HAP-1 (cell line): ENCODE data around the gene ZNF768.

ENCODE experiments used
- DNase-seq, 2 experiments: peaks; one replicate each; pipeline ENCODE4 v3.0.0-alpha.2; 2016 to 2020; ENCODE audit warnings: low spot score in 2 of 2
- H3K27me3 ChIP-seq: fragments of 250-450 bp; sonication (Bioruptor Pico); 2 replicates; pipeline ENCODE4 v1.5.1; 2020; ENCODE audit warnings: low read depth, mild to moderate bottlenecking, moderate library complexity
- H3K36me3 ChIP-seq: fragments of 250-450 bp; sonication (Bioruptor Pico); replicated peaks from 2 replicates; pipeline ENCODE4 v1.5.1; 2020; ENCODE audit warnings: mild to moderate bottlenecking
- H3K4me1 ChIP-seq: fragments of 250-450 bp; sonication (Bioruptor Pico); 2 replicates; pipeline ENCODE4 v1.5.1; 2020; ENCODE audit warnings: mild to moderate bottlenecking
- H3K4me3 ChIP-seq: fragments of 250-450 bp; sonication (Bioruptor Pico); 2 replicates; pipeline ENCODE4 v1.5.1; 2020; ENCODE audit warnings: mild to moderate bottlenecking, moderate library complexity
- H3K9me3 ChIP-seq: fragments of 250-450 bp; sonication (Bioruptor Pico); 2 replicates; pipeline ENCODE4 v1.5.1; 2020; ENCODE audit warnings: mild to moderate bottlenecking, moderate library complexity
- in situ Hi-C: fragments of 300-500 bp; cut with MboI; formaldehyde crosslinking; loops from 3 replicates; pipeline ENCODE4 v1.14.3; 2020; ENCODE audit warnings: low sequenced_read_pairs, inconsistent platforms, mixed read lengths

The ZNF768 gene

DNA sequence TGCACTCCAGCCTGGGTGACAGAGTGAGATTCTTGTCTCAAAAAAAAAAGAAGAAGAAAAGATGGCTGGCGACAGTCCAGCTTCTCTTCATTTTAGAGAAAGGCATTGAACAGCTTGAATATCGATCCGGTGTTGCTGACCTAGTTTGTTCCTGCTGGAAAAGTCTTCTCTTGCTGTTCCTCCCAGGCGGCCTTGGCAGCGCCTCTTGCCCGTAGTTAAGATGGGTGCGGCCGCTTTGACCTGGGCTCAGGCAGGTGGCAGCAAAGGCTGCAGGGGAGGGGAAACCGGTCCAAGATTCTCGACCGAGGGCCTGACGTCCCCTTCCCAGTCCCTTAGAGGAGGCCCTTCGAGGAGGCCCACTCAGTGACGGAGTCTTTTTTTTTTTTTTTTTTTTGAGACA, 35.7 kb upstream of the ZNF768 start:
- H3K36me3 ChIP-seq = no peaks in the 10 kb centered on the region
- H3K4me1 ChIP-seq = peaks cover 9% of the 10 kb centered on the region; the same call in 1 of the 2 replicates
- no peaks in the 10 kb centered on the region for H3K9me3 ChIP-seq
- no peaks in the 10 kb centered on the region for H3K27me3 ChIP-seq
- in situ Hi-C loops = no loop called here
- DNase-seq = no peak
- H3K4me3 ChIP-seq = no peak overlapping the region

DNA sequence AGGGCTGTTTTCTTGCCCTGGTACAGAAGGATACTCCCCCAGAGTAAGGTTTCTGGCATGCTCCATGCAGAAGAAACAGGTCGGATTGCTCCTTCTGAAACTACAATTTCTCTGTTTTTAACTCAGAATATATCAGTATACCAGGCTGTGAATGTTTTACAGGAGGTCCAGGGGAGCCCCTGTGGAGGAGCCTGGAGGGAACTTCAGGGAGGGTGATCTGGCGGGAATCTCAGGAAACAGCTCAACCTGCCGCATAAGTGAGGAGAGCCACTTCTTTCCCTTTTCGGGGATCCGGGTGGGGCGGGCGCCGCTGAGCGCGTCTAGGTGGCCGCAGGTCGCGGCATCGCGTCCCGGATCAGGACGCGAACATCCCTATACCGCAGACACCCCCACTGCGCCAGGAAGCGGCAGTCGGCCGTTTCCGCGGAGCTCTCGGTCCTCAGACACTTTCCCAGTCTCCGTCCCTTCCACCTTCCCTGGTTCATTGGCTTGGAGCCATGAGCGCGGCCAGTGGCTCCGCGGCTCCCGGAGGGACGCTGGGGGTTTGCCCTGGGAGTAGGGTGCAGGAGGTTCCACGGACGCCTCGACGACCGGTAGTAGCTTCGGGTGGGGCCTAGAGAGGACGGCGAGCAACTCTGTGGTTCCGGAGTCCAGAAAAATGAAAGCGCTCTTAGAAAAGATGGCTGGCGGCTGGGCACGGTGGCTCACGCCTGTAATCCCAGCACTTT, 34.9 kb upstream of the ZNF768 start:
- no peaks in the 10 kb centered on the region for H3K9me3 ChIP-seq
- H3K36me3 ChIP-seq = no peaks in the 10 kb centered on the region
- no peaks in the 10 kb centered on the region for H3K27me3 ChIP-seq
- peaks cover 9% of the 10 kb centered on the region; the same call in 1 of the 2 replicates for H3K4me1 ChIP-seq
- H3K4me3 ChIP-seq = no peak overlapping the region
- in situ Hi-C loops = no loop called here
- no peak for DNase-seq

DNA sequence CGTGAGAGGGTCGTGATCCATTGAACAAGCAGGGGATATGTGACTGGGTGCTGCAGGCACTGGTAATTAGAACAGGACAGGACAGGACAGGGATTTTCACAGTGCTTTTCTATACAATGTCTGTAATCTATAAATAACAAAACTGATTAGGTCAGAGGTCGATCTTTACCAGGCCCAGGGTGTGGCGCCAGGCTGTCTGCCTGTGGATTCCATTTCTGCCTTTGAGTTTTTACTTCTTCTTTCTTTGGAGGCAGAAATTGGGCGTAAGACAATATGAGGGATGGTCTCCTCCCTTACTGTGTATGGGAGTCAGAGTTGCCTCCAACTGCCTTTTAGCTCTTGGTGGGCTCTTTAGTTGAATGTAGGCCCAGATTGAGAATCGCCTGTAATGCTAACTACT, 33.3 kb upstream of the ZNF768 start:
- no peaks in the 10 kb centered on the region for H3K27me3 ChIP-seq
- peaks cover 13% of the 10 kb centered on the region for H3K36me3 ChIP-seq
- DNase-seq = no peak
- in situ Hi-C loops = no loop called here
- H3K4me1 ChIP-seq = peaks cover 9% of the 10 kb centered on the region; the same call in 1 of the 2 replicates
- no peaks in the 10 kb centered on the region for H3K9me3 ChIP-seq
- H3K4me3 ChIP-seq = no peak overlapping the region

DNA sequence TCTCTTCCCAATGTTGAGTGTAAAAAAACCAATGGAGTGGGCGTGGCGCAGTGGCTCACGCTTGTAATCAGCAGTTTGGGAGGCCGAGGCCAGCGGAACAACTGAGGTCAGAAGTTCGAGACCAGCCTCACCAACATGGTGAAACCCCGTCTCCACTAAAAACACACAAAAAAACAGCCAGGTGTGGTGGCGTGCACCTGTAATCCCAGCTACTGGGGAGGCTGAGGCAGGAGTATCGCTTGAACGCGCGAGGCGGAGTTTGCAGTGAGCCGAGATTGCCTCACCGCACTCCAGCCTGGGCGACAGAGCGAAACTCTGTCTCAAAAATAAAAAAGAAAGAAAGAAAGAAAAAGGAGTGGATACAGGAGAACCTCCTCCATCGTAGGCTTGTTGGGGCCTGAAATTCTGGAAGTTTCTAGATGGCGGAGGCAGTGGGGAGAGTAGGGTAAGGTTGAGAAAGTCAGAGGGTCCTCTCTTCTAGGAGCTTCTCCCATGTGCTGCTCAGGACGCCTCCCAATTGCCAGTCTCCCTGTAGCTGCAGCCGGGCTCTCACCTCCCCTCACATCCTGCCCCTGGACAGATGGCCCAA, 32.5 kb upstream of the ZNF768 start:
- H3K27me3 ChIP-seq = no peaks in the 10 kb centered on the region
- in situ Hi-C loops = no loop called here
- H3K36me3 ChIP-seq = peaks cover 21% of the 10 kb centered on the region
- no peaks in the 10 kb centered on the region for H3K9me3 ChIP-seq
- DNase-seq = no peak
- H3K4me3 ChIP-seq = peak overlapping the region; percentile 95
- peaks cover 9% of the 10 kb centered on the region; the same call in 1 of the 2 replicates for H3K4me1 ChIP-seq

DNA sequence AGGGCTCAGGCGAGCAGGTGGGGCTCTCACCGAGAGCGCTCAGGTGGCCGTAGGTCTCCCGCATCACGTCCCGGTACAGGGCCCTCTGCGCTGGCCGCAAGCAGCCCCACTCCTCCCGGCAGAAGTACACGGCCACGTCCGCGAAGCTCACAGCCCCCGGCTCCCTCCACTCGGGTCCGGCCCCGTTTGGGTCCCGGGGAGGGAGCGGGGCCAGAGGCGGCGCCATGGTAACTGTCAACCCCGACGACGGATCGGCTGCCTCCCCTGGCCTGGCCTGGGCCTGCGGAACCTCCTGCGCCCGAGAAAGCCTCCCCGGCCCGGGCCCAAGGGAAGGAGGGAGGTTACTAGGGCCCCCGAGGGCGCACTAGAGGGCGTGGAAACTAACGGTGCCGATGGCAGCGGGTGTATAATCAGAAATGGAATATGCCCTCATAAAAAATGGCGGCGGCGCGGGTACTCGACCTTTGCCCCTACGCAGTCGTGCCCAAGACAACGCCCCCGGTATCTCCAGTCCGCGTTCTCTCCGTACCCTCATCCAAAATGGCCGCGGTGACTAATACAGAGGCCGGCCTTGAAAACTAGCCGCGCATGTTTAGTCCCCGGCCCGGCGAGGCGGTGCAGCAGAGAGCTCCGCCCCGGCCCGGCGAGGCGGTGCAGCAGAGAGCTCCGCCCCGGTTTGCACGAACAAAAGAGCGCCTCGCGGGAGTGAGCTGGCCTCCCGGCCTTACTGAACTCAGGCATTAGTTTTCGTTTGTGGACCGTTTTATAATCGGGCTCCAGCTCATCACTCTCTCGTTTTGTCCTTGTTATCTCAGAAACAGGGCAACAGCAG, 31.8 kb upstream of the ZNF768 start, which contains the start of gene ZNF764:
TSS of gene ZNF764 (minus strand) at position 418 of the 832 bp plus-strand sequence. CDS start at position 226, 192 bp downstream.
- Histone ChIP-seq H3K4me1 (peaks cover 9% of the 10 kb centered on the region; the same call in 1 of the 2 replicates), H3K36me3 (peaks cover 24% of the 10 kb centered on the region), H3K4me3 (peak within 1 kb of the TSS; percentile 95), H3K9me3 (no peaks in the 10 kb centered on the region), H3K27me3 (no peaks in the 10 kb centered on the region)
- in situ Hi-C loops = no loop called here
- DNase-seq = peak; percentile 97 to 98

DNA sequence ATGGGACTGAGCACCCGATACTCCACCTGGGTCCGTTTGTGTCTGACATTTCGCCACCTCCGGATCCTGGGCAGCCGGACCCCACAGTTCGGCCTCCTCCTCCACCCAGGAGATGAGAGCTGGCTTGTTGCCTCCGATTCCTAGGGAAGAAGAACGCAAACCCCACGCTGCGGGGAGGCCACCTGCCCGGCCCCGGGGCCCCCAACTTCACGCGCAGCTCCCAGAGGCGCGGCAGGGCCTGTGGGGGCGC, 31.3 kb upstream of the ZNF768 start:
- Histone ChIP-seq H3K36me3 (peaks cover 24% of the 10 kb centered on the region), H3K4me1 (peaks cover 9% of the 10 kb centered on the region; the same call in 1 of the 2 replicates), H3K27me3 (no peaks in the 10 kb centered on the region), H3K9me3 (no peaks in the 10 kb centered on the region), H3K4me3 (peak overlapping the region; percentile 95)
- peak in 1 of 2 experiments; percentile 19 for DNase-seq
- in situ Hi-C loops = no loop called here

DNA sequence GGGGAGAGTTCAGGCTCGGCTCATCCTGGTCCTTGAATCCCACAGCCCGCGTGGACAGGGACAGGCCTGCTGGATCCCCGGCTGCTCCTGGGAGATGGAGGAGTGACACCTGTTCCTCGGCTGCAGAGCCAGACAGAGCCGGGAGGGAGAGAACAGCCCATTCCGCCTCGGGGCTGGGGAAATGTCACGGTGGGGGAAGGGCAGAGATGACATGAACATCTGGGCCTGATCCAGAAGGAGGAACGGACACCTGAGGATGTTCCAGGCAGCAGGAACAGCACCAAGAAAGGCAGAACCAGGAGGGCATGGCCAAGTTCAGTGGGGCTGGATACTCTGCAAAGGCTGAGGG, 29.7 kb upstream of the ZNF768 start:
- Histone ChIP-seq H3K4me3 (no peak overlapping the region), H3K27me3 (no peaks in the 10 kb centered on the region), H3K4me1 (peaks cover 9% of the 10 kb centered on the region; the same call in 1 of the 2 replicates), H3K36me3 (peaks cover 24% of the 10 kb centered on the region), H3K9me3 (no peaks in the 10 kb centered on the region)
- in situ Hi-C loops = no loop called here
- no peak for DNase-seq

DNA sequence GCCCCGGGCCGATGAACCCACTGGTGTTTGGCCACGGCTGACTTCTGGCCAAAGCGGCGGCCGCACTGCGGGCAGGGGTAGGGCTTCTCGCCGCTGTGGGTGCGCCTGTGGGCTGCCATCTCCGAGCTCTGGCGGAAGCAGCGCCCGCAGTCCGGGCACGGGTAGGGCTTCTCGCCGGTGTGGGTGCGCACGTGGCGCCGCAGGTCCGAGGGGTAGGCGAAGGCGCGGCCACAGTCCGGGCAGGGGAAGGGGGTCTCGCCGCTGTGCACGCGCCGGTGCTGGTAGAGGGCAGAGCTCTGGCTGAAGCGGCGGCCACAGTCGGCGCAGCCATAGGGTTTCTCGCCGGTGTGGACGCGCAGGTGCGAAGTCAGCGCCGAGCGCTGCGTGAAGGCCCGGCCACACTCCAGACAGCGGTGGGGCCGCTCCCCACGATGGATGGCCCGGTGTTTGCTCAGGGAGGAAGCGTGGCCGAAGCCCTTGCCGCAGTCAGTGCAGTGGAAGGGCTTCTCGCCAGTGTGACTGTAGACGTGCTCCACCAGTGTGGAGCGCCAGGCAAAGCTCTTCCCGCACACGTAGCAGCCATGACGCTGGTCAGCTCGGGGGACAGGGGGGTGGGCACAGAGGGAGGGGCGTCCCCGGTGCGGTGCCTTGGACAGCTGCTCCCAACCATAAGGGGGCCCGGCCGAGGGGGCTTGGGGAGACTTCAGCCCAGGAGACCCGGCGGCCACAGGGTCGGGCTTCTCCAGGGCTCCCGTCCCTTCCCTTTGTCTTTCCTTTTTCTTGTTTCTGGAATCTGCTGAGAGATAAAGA, 29.2 kb upstream of the ZNF768 start:
- no peak for DNase-seq
- H3K27me3 ChIP-seq = no peaks in the 10 kb centered on the region
- H3K4me1 ChIP-seq = peaks cover 9% of the 10 kb centered on the region; the same call in 1 of the 2 replicates
- peaks cover 24% of the 10 kb centered on the region for H3K36me3 ChIP-seq
- no peaks in the 10 kb centered on the region for H3K9me3 ChIP-seq
- H3K4me3 ChIP-seq = no peak overlapping the region
- in situ Hi-C loops = no loop called here

DNA sequence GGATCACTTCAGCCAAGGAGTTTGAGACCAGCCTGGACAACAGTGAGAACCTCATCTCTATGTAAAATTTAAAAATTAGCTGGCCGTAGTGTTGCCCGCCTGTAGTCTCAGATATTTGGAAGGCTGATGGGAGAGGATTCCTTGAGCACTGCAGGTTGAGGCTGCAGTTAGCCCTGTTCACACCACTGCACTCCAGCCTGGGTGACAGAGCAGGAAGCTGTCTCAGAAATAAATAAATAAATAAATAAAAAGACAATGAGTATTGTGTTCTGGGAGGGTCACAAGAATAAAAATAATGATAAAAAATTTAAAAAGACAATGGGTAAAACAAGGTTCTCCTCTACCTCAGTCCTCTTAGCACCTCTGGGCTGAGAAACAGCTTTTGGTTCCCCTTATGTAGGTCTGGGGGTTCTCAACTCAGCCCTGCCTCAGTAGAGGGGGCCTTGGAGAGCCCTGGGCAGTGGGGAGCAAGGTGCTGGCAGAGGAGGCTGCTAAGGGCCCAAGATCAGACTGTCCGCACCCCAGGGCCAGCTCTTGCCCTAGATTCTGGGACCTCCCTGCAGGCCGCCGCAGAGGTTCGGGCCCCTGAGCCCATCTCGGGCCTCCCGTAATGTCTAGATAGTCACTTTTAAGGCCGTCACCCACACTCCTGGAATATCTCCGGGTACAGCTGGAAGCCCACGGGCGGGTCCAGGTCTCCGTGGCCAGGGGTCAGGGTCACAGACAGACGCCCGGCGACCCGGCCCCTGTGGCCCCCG, 28.4 kb upstream of the ZNF768 start:
- no peak overlapping the region for H3K4me3 ChIP-seq
- no peaks in the 10 kb centered on the region for H3K9me3 ChIP-seq
- in situ Hi-C loops = no loop called here
- no peaks in the 10 kb centered on the region for H3K27me3 ChIP-seq
- peaks cover 9% of the 10 kb centered on the region; the same call in 1 of the 2 replicates for H3K4me1 ChIP-seq
- peaks cover 24% of the 10 kb centered on the region for H3K36me3 ChIP-seq
- no peak for DNase-seq

DNA sequence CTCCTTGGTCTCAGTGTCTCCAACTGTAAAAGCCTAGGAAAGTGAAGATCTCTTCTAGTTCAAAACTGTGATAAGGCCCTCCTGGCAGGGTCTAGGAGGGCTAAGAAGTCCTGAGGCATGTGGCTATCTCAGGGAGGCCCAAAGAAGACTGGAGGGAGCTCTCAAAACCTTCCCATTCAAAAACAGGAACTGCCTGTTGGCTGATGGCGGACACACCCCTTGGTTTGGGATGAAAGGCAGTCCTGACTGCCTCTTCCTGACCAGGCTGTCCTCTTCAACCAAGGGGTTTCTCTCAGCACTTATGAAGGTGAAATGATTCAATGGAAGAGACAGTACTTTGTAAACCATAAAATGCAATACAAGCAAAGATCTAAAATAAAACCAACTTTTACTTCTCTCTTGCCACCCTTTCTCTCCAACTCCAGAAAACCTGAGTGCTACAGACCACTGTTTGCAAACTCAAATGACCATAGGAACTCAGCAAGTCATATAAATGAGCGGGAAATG, 27.1 kb upstream of the ZNF768 start:
- in situ Hi-C loops = no loop called here
- Histone ChIP-seq H3K4me1 (peaks cover 2% of the 10 kb centered on the region; the same call in 1 of the 2 replicates), H3K9me3 (no peaks in the 10 kb centered on the region), H3K36me3 (peaks cover 24% of the 10 kb centered on the region), H3K4me3 (no peak overlapping the region), H3K27me3 (no peaks in the 10 kb centered on the region)
- DNase-seq = no peak

DNA sequence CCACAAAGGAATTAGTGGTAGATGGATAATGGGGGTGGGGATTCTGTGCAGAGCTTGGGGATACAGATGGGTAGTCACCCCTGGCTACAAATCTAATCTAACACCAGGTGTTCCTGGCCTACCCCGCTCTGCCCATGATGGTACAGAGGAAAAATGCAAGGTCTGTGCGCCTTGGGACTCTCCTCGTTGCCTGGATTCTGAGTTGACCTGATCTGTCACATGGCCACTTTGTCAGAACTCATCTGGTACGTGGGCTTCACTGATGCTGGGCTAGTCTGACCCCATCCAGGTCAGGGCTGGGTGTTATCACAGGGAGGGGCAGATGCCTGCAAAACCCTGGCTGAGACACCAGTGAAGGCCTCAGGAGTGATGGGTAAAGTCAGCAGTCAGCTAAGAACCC, 26.6 kb upstream of the ZNF768 start:
- H3K4me1 ChIP-seq = peaks cover 2% of the 10 kb centered on the region; the same call in 1 of the 2 replicates
- DNase-seq = no peak
- in situ Hi-C loops = no loop called here
- H3K9me3 ChIP-seq = no peaks in the 10 kb centered on the region
- peaks cover 24% of the 10 kb centered on the region for H3K36me3 ChIP-seq
- H3K4me3 ChIP-seq = no peak overlapping the region
- no peaks in the 10 kb centered on the region for H3K27me3 ChIP-seq

DNA sequence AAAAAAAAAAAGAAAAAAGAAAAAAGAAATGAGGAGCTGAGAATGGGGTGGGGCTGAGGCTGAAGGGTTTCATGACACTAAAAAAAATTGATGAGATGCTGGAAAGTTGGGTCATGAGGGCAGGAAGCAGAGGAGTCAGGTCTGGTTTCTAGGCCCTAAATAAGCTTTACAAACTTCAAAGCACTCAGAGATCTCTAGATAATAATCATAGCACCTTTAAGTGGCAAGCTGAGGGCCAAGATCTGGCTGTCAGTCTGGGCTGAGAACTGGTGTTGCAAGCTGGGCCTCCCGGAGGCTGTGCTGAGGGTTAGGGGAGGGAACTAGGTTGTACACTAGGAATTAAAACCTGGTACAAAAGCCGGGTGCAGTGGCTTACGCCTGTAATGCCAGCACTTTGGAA, 25.4 kb upstream of the ZNF768 start:
- Histone ChIP-seq H3K4me1 (no peaks in the 10 kb centered on the region; the same call in 1 of the 2 replicates), H3K27me3 (no peaks in the 10 kb centered on the region), H3K4me3 (no peak overlapping the region), H3K36me3 (peaks cover 24% of the 10 kb centered on the region), H3K9me3 (no peaks in the 10 kb centered on the region)
- in situ Hi-C loops = no loop called here
- no peak for DNase-seq
